ENCODE results near the gene CDC42EP3. TPM values are rescaled to one million over a fixed set of nuclear protein-coding genes. Genes with fewer than 3 reads are reported as not detected.

Gene CDC42EP3
- total RNA-seq, 1 donor = 22.9 TPM

GRCh38 chr2:37656512-37657423 lies 14.7 kb downstream of the CDC42EP3 start:
- no peak for DNase-seq (ENCODE audit: low read depth in 2 of 3, low spot score in 2 of 3)

- no peak for DNase-seq (ENCODE audit: low read depth in 2 of 3, low spot score in 2 of 3)
Measured at GRCh38 chr2:37654932-37655841, 16.3 kb downstream of the CDC42EP3 start.

GRCh38 chr2:37654419-37654818 lies 17.0 kb downstream of the CDC42EP3 start:
- no peak for DNase-seq (ENCODE audit: low read depth in 2 of 3, low spot score in 2 of 3)

- peak in 2 of 3 donors; percentile 71 to 76 for DNase-seq (ENCODE audit: low read depth in 2 of 3, low spot score in 2 of 3)
Measured at GRCh38 chr2:37653805-37654378, 17.6 kb downstream of the CDC42EP3 start.

GRCh38 chr2:37653093-37653492 lies 18.3 kb downstream of the CDC42EP3 start:
- no peak for DNase-seq (ENCODE audit: low read depth in 2 of 3, low spot score in 2 of 3)

GRCh38 chr2:37652199-37652640 lies 19.2 kb downstream of the CDC42EP3 start:
- no peak for DNase-seq (ENCODE audit: low read depth in 2 of 3, low spot score in 2 of 3)

GRCh38 chr2:37650548-37651093 lies 20.8 kb downstream of the CDC42EP3 start:
- no peak for DNase-seq (ENCODE audit: low read depth in 2 of 3, low spot score in 2 of 3)

- DNase-seq (ENCODE audit: low read depth in 2 of 3, low spot score in 2 of 3) = no peak
Measured at GRCh38 chr2:37649518-37649917, 21.9 kb downstream of the CDC42EP3 start.

GRCh38 chr2:37648331-37649011 lies 23.0 kb downstream of the CDC42EP3 start:
- DNase-seq (ENCODE audit: low read depth in 2 of 3, low spot score in 2 of 3) = peak in 2 of 3 donors; percentile 69 to 73

- no peak for DNase-seq (ENCODE audit: low read depth in 2 of 3, low spot score in 2 of 3)
Measured at GRCh38 chr2:37647971-37648330, 23.5 kb downstream of the CDC42EP3 start.

GRCh38 chr2:37645836-37646235 lies 25.6 kb downstream of the CDC42EP3 start:
- no peak for DNase-seq (ENCODE audit: low read depth in 2 of 3, low spot score in 2 of 3)

- peak in 1 of 3 donors; percentile 45 for DNase-seq (ENCODE audit: low read depth in 2 of 3, low spot score in 2 of 3)
Measured at GRCh38 chr2:37645362-37645761, 26.1 kb downstream of the CDC42EP3 start.

- no peak for DNase-seq (ENCODE audit: low read depth in 2 of 3, low spot score in 2 of 3)
Measured at GRCh38 chr2:37644191-37644590, 27.3 kb downstream of the CDC42EP3 start.

- DNase-seq (ENCODE audit: low read depth in 2 of 3, low spot score in 2 of 3) = no peak
Measured at GRCh38 chr2:37643730-37644078, 27.7 kb downstream of the CDC42EP3 start.

GRCh38 chr2:37642907-37643729 lies 28.3 kb downstream of the CDC42EP3 start:
- peak in 1 of 3 donors; percentile 41 for DNase-seq (ENCODE audit: low read depth in 2 of 3, low spot score in 2 of 3)

GRCh38 chr2:37641582-37642171 lies 29.8 kb downstream of the CDC42EP3 start:
- no peak for DNase-seq (ENCODE audit: low read depth in 2 of 3, low spot score in 2 of 3)

GRCh38 chr2:37639631-37640030 lies 31.8 kb downstream of the CDC42EP3 start:
- DNase-seq (ENCODE audit: low read depth in 2 of 3, low spot score in 2 of 3) = no peak

GRCh38 chr2:37638973-37639372 lies 32.5 kb downstream of the CDC42EP3 start:
- no peak for DNase-seq (ENCODE audit: low read depth in 2 of 3, low spot score in 2 of 3)

- DNase-seq (ENCODE audit: low read depth in 2 of 3, low spot score in 2 of 3) = no peak
Measured at GRCh38 chr2:37637985-37638384, 33.5 kb downstream of the CDC42EP3 start.
